Parathyroid adenoma (tissue), 2 donors: ENCODE measurements around the gene MAP1A.

Source experiments
- H2AFZ ChIP-seq: fragments of 300-600 bp; sonication (generic); one replicate; pipeline ENCODE4 v1.7.0; 2017; ENCODE audit warnings: antibody characterized with exemption, mild to moderate bottlenecking
- H3K27ac ChIP-seq: fragments of 300-600 bp; sonication (generic); one replicate; pipeline ENCODE4 v1.7.0; 2017
- H3K27me3 ChIP-seq: fragments of 300-600 bp; sonication (generic); one replicate; pipeline ENCODE4 v1.7.0; 2017; ENCODE audit warnings: low read length; ENCODE audit not compliant: control insufficient read depth, insufficient read depth
- H3K36me3 ChIP-seq: fragments of 300-600 bp; sonication (generic); one replicate; pipeline ENCODE4 v1.7.0; 2017; ENCODE audit warnings: low read length; ENCODE audit not compliant: control insufficient read depth, insufficient read depth
- H3K4me1 ChIP-seq: fragments of 300-600 bp; sonication (generic); one replicate; pipeline ENCODE4 v1.7.0; 2017; ENCODE audit warnings: control low read depth
- H3K4me2 ChIP-seq: fragments of 300-600 bp; sonication (generic); one replicate; pipeline ENCODE4 v1.7.0; 2017; ENCODE audit warnings: low read length
- H3K4me3 ChIP-seq: fragments of 300-600 bp; sonication (generic); one replicate; pipeline ENCODE4 v1.7.0; 2017; ENCODE audit warnings: low read depth, low read length
- H3K79me2 ChIP-seq: fragments of 300-600 bp; sonication (generic); one replicate; pipeline ENCODE4 v1.7.0; 2017; ENCODE audit warnings: control low read depth
- H3K9ac ChIP-seq: fragments of 300-600 bp; sonication (generic); one replicate; pipeline ENCODE4 v1.7.0; 2017; ENCODE audit warnings: mild to moderate bottlenecking
- H3K9me3 ChIP-seq: fragments of 300-600 bp; sonication (generic); one replicate; pipeline ENCODE4 v1.7.0; 2017; ENCODE audit warnings: low read length; ENCODE audit not compliant: control insufficient read depth
- CTCF ChIP-seq: fragments of 300-600 bp; sonication (generic); IDR thresholded peaks from one replicate; pipeline ENCODE4 v1.7.0; 2017; ENCODE audit warnings: antibody characterized with exemption, mild to moderate bottlenecking
- donor health status: primary hyperparathyroidism.

Gene MAP1A

DNA sequence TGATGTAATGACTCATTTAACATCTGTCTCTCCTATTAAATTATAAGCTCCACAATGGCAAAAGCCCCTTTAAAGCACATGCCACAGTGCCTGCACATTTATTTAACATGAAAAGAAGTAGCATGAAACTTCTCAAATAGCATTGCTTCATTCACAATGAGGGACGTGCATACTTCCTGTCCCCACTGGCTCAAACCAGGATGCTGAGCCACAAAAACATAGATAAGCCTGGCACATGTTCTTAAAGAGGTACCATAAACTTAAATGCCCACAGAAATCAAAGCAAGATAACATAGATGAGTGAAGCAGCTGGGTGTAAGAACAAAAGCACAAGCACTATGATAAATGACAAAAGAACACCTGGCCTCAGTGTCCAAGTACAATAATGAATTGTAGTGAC, 28.2 kb upstream of the MAP1A start:
- Histone ChIP-seq H3K4me2 (no peak overlapping the region), H2AFZ (no peak overlapping the region), H3K9me3 (no peaks in the 10 kb centered on the region), H3K4me1 (peaks cover 6% of the 10 kb centered on the region), H3K36me3 (no peaks in the 10 kb centered on the region), H3K9ac (no peak overlapping the region), H3K27ac (no peak overlapping the region), H3K79me2 (peaks cover 6% of the 10 kb centered on the region), H3K4me3 (no peak overlapping the region), H3K27me3 (no peaks in the 10 kb centered on the region)
- TF ChIP-seq CTCF: no peak

- H3K4me2 ChIP-seq: peak overlapping the region; percentile 52
- peaks cover 6% of the 10 kb centered on the region for H3K79me2 ChIP-seq
- H3K4me3 ChIP-seq: peak overlapping the region; percentile 66
- peak overlapping the region; percentile 80 for H3K27ac ChIP-seq
- H3K9me3 ChIP-seq: no peaks in the 10 kb centered on the region
- H3K27me3 ChIP-seq: no peaks in the 10 kb centered on the region
- no peaks in the 10 kb centered on the region for H3K36me3 ChIP-seq
- peaks cover 6% of the 10 kb centered on the region for H3K4me1 ChIP-seq
- TF ChIP-seq CTCF: no peak
- H2AFZ ChIP-seq: peak overlapping the region; percentile 89
- no peak overlapping the region for H3K9ac ChIP-seq
Observed at GRCh38 chr15:43492266-43492665, 25.1 kb upstream of the MAP1A start.

- no peaks in the 10 kb centered on the region for H3K36me3 ChIP-seq
- H3K27me3 ChIP-seq: no peaks in the 10 kb centered on the region
- no peak for TF ChIP-seq CTCF
- peak within 1 kb of the TSS; percentile 76 for H3K4me2 ChIP-seq
- H3K79me2 ChIP-seq: peaks cover 6% of the 10 kb centered on the region
- H3K9ac ChIP-seq: peak within 1 kb of the TSS; percentile 28
- H3K9me3 ChIP-seq: no peaks in the 10 kb centered on the region
- peak within 1 kb of the TSS; percentile 66 for H3K4me3 ChIP-seq
- peaks cover 6% of the 10 kb centered on the region for H3K4me1 ChIP-seq
- peak within 1 kb of the TSS; percentile 80 for H3K27ac ChIP-seq
- peak within 1 kb of the TSS; percentile 89 for H2AFZ ChIP-seq
Observed at GRCh38 chr15:43492673-43493601, 24.5 kb upstream of the MAP1A start, which contains the start of gene TP53BP1. TSS of gene TP53BP1 (minus strand) at chr15:43493156. CDS start at chr15:43493043, 113 bp downstream.

DNA sequence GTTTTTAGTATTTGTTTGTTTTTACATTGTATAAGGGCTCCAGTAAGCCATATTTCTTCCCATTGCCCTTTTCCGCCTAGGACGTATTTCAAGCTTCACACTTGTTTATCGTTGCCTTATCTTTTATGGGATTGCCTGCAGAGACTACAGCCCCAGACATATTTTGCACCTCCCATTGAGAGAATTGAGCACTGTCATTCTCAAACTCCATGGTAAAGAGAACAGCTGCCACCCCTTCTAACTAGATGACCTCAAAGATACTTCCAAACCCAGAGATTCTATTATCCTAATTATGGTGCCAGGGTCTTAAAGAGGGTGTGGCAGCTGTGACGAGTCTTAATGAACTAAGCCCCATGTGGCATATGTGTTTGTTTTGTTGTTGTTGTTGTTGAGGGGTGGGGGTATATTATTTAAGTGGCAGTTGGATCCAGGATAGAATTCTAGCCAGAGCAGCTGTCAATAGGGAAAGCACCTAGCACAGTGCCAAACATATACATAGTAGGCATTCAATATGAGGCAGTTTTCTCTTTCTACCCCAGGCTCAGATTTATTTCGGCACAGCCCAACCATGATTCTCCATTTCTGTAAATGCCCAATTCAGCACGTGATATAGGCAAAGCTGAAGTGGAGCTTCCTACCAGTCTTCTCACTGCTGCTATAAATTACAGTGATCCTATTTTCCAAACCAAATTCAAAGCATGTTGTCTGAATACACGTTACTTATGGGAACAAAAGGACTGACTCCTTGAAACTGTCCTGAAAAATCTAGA, 23.5 kb upstream of the MAP1A start:
- Histone ChIP-seq H3K4me3 (peak overlapping the region; percentile 66), H3K36me3 (no peaks in the 10 kb centered on the region), H3K4me1 (peaks cover 6% of the 10 kb centered on the region), H3K9me3 (no peaks in the 10 kb centered on the region), H3K9ac (no peak overlapping the region), H3K27me3 (no peaks in the 10 kb centered on the region), H3K27ac (peak overlapping the region; percentile 80), H2AFZ (peak overlapping the region; percentile 89), H3K4me2 (peak overlapping the region; percentile 76), H3K79me2 (peaks cover 6% of the 10 kb centered on the region)
- TF ChIP-seq CTCF: no peak
